A673 (cell line): ENCODE results near the gene UQCC3.

ENCODE experiments used
- EZH2 ChIP-seq: fragments of 200-600 bp; sonication (generic); IDR thresholded peaks from 2 replicates; pipeline ENCODE4 v1.6.1; 2017; ENCODE audit warnings: borderline replicate concordance, low read depth, mild to moderate bottlenecking, mixed read lengths, antibody characterized with exemption, low read length; ENCODE audit not compliant: poor library complexity, severe bottlenecking
- TF ChIP-seq, protein P1 (sequence below): fragments of 300-800, 200-600 bp; sonication (generic); conservative IDR thresholded peaks from 2 replicates; pipeline ENCODE4 v1.5.1; 2017; ENCODE audit warnings: low read depth, mild to moderate bottlenecking, antibody characterized with exemption, low read length, moderate library complexity, mixed read lengths

DNA sequence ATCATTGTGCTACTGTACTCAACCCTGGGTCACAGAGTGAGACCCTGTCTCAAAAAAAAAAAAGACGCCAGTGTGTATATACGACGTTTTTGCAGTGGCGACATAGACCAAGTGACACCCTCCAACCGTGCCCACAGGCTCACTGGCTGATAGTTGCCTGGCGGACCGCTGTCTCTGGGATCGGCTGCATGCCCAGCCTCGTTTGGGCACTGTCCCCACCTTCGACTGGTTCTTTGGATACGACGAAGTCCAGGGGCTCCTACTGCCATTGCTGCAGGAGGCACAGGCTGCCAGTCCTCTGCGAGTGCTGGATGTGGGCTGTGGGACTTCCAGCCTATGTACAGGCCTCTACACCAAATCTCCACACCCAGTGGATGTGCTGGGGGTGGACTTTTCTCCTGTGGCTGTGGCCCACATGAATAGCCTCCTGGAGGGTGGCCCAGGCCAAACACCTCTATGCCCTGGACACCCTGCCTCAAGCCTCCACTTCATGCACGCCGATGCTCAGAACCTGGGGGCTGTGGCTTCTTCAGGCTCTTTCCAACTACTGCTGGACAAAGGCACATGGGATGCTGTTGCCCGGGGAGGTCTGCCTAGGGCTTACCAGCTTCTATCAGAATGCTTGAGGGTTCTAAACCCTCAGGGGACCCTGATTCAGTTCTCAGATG, 5.1 kb upstream of the UQCC3 start:
- TF ChIP-seq, protein P1, sequence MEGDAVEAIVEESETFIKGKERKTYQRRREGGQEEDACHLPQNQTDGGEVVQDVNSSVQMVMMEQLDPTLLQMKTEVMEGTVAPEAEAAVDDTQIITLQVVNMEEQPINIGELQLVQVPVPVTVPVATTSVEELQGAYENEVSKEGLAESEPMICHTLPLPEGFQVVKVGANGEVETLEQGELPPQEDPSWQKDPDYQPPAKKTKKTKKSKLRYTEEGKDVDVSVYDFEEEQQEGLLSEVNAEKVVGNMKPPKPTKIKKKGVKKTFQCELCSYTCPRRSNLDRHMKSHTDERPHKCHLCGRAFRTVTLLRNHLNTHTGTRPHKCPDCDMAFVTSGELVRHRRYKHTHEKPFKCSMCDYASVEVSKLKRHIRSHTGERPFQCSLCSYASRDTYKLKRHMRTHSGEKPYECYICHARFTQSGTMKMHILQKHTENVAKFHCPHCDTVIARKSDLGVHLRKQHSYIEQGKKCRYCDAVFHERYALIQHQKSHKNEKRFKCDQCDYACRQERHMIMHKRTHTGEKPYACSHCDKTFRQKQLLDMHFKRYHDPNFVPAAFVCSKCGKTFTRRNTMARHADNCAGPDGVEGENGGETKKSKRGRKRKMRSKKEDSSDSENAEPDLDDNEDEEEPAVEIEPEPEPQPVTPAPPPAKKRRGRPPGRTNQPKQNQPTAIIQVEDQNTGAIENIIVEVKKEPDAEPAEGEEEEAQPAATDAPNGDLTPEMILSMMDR = no peak
- no peak for TF ChIP-seq EZH2
